Middle frontal gyrus (tissue), 1 donor: Measurements from ENCODE around the gene CDYL.
A peak's percentile ranks its signal among the peaks of the same experiment; 100 is the strongest.

ENCODE experiments used
- DNase-seq: peaks from one replicate; pipeline ENCODE4 v3.0.0-alpha.2; 2015; ENCODE audit warnings: low spot score; ENCODE audit errors: extremely low spot score

Gene CDYL

DNA sequence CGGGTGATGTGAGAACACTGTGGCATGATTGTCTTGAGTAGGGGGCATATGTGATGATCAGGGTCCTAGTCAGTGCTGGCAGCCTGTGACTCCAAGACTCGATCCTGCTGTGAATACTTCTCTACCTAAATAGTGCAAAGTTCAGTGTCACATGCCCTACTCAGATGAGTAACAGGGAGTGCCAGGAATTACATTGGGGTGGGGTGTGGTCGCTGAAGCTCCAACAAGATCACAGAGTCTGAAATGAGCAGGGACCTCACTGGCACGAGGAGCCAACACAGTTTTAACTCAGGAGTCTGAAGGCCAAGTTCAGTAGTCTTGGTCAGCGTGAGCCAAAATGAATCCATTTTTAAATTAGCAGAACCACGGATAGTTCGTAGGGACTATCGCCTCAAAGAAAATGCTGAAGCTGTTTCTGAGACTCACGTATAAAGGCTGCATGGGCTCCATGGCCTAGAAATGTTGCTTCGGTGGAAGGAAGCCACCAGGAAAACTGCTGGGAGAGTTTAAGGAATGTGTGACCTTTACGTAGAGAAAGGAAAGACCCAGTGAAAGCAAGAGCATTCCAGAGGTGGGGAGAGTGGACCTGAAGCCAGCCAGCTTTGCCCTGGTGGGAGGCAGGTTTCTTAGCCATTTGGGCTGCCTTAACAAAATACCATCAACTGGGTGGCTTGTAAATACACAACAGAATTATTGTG, 155.5 kb downstream of the CDYL start:
- DNase-seq, result no peak

DNA sequence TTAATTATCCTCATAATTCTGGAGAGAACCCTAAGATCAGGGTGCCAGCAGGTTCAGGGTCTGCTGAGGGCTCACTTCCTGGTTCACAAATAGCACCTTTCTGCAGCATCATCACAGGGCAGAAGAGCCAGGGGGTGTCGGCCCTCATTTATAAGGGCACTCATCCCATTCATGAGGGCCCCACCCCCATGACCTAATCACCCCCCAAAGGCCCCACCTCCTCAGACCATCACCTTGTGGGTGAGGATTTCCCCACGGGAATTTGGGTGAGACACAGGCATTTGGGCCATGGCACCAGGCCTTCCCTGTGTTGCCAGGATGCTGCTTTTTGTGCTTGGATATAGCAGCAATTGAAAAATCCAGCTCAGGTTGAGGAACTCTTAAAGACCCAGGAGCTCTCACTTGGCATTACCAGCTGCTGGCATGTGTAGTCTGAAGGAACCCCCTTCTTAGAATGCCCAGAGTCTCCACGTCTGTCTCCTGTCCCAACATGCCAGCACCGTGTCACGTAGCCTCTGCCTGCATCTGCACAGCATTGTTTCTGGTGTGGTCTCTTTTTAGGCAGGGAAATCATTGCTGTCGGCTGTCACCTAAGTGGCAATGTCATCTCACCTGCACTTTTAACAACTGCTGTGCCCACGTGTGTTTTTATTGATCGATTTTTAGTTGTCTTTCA, 156.2 kb downstream of the CDYL start:
- no peak for DNase-seq

DNA sequence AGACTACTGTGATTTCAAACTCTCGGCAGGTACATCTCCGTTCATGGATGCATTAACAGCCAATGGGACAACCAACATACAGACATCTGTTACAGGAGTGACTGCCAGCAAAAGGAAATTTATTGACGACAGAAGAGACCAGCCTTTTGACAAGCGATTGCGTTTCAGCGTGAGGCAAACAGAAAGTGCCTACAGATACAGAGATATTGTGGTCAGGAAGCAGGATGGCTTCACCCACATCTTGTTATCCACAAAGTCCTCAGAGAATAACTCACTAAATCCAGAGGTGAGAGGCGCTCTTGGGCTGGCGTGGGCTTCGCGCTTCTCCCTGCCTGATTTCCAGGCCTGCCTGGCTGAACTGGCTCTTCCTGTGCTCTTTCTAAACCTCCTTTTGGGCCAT, 159.3 kb downstream of the CDYL start:
- DNase-seq, result no peak

- no peak for DNase-seq
Observed at GRCh38 chr6:4935975-4936680, 159.9 kb downstream of the CDYL start.

DNA sequence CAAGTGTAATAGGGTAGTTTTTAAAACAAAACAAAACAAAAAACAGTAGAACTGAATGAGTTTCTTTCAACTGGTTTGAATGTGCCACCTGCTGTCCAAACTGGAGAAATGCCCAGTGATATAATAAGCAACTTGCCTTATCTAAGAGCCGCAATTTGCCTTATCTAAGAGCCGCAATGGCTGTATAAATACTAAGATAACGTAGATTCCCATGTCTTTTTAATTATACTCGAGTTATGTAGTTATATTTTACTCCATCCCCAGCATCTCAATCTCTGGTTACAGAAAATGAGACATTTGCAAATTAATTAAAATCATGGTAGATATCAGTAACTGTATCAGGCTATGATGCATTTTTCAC, 160.5 kb downstream of the CDYL start:
- DNase-seq, result peak; percentile 60

DNA sequence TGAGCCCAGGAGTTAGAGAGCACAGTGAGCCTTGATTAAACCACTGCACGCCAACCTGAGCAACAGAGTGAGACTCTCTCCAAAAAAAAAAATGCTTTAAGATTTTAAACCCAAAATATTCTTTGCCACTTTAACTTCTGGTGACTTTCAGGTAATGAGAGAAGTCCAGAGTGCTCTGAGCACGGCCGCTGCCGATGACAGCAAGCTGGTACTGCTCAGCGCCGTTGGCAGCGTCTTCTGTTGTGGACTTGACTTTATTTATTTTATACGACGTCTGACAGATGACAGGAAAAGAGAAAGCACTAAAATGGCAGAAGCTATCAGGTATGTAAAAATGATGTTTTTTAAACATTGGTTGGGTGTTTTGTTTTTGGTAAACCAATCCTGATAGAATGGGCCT, 161.2 kb downstream of the CDYL start:
- DNase-seq, result no peak

- no peak for DNase-seq
Observed at GRCh38 chr6:4939241-4939640, 163.0 kb downstream of the CDYL start.

GRCh38 chr6:4940416-4940815, 164.2 kb downstream of the CDYL start:
- DNase-seq, result no peak

DNA sequence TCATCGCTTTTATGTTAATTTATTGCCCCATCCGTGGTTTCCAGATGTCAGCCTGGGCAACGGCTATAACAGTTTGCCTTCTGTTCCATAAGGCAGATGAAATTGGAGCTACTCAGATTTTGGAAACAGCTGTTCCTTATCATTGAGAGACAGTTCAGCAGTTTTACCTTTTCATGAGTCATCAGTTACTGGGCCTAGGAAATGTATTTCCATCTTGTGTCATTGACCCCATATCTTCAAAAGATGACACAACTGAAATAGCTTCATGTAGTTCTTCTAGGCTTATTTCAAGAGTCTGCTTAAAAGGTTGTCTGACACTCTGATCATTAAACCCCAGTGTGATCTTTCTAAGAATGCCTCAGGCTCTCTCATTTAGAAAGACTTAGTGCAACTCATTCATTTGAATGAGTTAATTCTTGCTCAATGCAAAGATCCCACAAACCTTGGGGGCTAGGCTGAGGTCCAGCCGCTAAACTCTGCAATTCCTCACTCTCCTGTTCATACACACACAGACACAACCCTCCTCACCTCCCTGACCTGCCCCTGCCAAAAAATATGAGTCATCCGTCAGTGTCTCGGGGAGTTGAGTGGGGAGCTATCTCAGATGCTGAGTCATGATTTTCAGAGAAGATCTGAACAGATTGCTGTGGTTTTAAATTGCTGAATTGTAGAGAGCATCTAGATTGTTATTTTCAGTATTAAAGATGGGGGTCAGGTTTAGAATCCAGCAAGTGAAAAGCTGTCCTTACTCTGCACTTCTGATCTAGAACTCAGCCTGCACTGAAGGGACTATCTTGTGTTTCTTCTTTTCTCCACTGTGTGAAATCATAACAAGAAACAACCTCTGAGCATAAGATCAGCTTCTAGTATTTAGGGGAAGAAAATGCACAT, 165.8 kb downstream of the CDYL start:
- no peak for DNase-seq

GRCh38 chr6:4942673-4943009, 166.4 kb downstream of the CDYL start:
- no peak for DNase-seq

DNA sequence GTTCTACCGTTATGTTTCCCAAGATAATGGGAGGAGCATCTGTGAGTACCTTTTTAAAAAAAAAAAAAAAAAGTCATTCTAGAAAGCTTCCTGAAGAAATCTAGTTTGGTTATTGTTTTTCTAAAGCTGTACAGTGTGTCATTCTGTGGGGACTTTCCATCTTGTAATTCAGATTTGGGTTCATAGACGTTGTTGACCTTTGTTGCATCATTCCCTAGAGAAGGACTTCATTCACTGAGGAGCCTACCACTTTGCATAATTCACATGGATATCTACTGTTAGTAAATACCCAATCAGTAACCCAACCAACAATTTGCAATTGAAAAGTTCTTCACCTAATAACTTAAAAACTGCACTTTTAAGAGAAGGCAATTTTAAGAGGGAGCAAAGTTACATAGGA, 167.5 kb downstream of the CDYL start:
- DNase-seq, result no peak

DNA sequence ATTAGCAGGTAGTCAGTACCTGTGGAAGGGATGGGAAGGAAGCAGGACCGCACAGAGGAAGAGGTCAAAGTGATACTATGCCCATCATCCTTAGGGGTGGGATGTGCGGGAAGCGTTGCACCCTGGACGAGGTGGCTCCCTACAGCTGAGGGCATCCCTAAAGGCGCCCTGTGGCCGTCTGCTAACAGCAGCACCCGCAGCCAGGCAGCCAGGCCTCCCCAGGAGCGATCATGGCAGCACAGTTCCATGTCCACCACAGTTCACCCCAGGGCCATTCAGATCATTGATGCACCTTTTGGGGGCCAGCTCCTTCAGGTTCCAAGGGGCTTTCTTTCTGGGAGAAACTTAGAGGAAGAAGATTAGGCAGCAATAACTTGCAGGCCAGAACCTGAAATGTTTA, 168.1 kb downstream of the CDYL start:
- DNase-seq, result no peak

DNA sequence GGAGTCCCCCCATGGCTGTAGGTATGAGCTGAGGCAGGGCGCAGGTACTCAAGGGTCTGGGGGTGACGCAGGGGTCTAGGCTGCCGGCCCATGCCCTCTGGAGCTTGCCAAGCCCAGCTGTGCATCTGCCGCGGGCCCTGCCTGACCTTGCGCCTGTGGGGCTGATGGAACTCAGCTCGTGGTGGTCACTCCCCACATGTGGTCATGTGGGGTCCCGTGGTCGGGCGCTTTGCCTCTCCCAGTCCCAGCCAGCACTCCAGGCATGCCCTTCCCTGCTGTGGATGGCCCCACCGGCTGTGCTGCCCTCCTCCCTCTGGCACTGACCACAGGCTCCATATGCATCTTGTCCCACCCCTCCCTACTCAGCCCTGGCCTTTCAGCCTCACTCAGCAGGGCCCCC, 170.3 kb downstream of the CDYL start:
- no peak for DNase-seq

DNA sequence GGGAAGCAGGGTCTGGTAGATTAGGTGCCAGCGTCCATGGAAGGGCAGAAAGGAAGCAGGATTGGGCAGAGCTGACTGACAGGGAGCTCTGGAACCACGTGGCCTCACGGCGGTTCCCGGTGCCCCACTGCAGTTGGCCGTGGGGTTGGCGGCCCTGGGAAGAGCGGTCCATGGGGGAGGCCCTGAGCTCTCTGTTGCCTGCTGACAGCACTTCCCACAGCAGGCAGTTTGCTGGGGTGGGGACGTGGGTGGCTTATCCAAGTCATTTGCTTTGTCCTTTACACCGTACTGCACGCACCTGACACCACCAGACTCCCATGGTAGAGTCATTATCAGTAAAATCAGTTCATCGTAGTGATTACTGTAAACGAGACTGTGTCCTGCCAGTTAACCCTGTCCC, 171.5 kb downstream of the CDYL start:
- no peak for DNase-seq

DNA sequence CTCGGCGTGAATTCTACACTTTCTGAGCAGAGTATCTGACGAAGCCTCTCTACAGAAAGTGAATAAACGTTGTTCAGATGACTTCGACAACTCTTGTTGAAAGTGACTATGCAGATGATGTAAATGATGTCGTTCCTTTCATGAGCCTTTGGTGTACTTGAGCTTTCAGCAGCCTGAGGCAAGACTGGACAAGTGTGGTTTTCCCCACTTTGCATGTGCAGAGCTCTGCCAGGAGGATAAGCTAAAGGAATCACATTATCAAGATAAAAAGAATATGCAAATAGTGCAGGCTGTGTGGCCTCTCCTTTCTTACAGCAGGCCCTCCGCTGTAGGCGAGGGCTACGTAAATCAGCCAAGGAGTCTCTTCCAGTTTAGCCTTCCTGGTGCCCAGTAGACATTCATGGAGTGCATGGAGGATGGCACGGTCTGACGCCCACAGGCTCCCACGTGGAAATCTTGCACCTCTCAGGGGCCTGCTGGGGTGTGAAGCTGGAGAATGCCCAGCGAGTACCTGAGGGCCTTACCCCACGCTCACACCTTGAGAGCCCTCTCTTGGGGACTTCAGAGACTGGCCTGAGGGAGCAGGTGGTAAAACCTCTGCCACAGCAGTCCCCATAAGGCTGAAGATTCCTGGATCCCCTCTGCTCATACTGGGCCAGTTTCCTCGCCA, 172.7 kb downstream of the CDYL start:
- no peak for DNase-seq

DNA sequence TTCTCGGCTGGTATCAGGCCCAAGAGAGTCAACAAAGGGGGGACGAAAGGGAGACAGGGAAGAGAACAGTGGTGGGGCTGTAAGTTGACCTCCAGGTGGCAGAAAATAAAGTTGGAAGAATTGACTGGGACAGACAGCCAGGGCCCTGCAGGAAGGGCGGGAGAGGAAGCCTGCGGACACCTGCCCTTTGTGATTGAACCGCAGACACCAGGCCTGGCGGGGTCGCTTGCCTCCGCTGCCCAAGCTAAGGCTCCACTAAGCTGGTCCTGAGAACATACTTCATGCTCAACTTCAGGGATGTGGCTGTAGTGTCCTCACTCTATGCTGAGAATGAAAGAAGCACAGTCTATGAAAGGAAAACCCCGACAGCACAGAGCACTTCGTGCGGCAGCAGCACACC, 173.9 kb downstream of the CDYL start:
- DNase-seq, result no peak

DNA sequence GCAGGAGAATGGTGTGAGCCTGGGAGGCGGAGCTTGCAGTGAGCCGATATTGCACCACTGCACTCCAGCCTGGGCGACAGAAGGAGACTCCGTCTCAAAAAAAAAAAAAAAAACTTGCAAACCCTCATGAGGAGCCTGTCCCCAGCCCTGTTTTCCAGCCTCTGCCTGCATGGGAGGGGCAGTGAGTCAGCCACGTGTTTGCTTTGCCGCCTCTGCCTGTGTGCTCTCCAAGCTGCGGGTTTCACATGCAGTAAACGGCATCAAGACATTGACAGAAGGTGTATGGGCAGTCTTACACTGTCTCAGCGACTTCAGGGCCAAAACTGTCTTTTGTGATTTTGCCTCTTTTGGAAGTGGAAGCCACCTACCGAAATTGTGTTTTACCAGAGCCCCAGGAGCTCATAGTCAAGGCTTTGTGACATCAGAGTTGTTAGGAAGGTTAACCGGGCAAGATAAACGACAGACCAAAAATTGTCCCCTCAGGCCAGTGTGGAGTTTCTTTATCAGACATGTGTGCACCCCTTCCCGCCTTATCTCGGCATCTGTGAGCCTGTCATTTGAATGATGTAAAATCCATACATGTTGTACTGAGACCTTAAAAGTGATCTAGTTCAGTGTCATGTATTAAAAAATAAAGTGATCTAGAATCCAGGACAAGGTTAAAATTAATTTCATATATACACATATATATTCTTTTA, 174.8 kb downstream of the CDYL start:
- DNase-seq, result no peak

DNA sequence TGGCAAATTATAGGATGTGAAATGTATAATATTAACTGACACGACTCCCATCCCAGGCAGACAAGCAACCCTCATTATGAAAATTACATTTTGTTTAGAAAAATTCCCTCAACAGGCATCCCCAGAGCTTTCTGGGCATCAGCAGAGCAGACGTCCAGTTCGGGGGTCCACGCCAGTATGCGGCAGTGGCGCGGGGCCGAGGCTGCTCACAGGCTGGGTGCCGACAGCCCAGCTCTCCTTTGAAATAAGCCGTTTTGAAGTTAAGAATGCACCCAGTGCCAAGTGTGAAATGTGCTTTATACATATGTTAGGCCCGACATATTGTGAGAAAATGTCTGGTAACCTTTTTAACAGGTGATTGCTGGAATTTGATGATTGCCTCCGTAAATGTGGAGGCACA, 177.2 kb downstream of the CDYL start:
- DNase-seq, result no peak

GRCh38 chr6:4956625-4957024, 180.4 kb downstream of the CDYL start:
- no peak for DNase-seq

DNA sequence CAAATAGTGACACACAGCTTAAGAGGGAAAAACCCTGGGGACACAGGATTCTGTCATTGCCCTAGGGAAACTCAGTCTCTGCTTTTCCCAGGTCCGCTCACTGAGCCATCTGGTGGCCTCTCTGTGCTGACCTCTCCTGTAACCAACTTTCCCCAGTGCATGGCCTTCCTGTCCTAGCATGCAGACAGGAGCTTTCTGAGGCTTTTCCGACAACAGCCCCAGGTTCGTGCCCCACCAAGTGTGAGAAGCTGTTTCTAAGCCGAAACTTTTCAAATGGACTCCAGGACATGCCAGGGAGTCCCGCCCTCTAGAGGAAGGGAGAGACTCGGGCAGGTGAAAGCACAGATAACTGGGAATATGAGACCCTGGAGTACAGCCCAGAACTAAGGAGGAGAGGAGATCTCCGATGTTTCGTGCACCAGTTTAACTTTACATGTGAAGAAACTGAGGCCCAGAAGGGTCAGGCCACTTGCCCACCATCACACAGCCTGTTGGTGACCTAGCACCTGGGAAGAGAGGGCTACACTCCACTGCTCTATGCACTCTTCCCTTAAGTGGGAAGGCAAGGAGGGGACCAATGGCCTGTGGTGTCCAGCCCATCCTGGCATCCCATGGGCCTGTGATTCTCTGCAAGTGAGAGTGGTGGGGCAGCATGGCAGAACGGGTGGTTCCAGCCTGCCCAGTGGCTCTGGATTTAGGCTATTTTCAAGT, 181.5 kb downstream of the CDYL start:
- no peak for DNase-seq
